ENCODE data around the gene CIP2A.

DNA sequence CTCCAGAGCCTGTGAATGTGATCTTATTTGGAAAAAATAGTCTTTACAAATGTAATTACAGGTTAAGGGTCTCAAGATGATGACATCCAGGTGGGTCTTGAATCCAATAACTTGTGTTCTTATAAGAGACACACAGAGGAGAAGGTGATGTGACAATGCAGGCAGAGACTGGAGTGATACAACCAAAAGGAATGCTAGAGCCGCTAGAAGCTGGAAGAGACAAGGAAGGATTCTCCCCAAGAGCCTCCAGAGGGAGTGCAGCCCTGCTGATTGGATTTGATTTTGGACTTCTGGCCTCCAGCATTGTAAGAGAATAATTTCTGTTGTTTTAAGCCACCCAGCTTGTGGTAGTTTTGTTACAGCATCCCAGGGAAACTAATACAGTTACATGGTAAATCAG, 88.5 kb downstream of the CIP2A start:
- TF ChIP-seq, protein P1, sequence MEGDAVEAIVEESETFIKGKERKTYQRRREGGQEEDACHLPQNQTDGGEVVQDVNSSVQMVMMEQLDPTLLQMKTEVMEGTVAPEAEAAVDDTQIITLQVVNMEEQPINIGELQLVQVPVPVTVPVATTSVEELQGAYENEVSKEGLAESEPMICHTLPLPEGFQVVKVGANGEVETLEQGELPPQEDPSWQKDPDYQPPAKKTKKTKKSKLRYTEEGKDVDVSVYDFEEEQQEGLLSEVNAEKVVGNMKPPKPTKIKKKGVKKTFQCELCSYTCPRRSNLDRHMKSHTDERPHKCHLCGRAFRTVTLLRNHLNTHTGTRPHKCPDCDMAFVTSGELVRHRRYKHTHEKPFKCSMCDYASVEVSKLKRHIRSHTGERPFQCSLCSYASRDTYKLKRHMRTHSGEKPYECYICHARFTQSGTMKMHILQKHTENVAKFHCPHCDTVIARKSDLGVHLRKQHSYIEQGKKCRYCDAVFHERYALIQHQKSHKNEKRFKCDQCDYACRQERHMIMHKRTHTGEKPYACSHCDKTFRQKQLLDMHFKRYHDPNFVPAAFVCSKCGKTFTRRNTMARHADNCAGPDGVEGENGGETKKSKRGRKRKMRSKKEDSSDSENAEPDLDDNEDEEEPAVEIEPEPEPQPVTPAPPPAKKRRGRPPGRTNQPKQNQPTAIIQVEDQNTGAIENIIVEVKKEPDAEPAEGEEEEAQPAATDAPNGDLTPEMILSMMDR (IDR thresholded peaks at IDR 0.05; ENCODE audit: low read length): no peak
- TF ChIP-seq EZH2 (IDR thresholded peaks at IDR 0.05; ENCODE audit: borderline replicate concordance, low read length): no peak
